Fibroblast of skin of right biceps (primary cell): Measurements from ENCODE around the gene CAPN9.
"Not testable (repeated sequence)": the region's sequence is repeated elsewhere in the genome, so short reads cannot be mapped to it uniquely, and the experiment has no call there.

Experiments used
- DNase-seq: peaks from one replicate; pipeline ENCODE4 v3.0.0-alpha.2; 2013

Gene CAPN9

GRCh38 chr1:230747127-230747730, at the start of gene CAPN9:
Gene CAPN9, plus strand, starts transcription at chr1:230747388. Its CDS starts 109 bp downstream, at chr1:230747497.
- no peak for DNase-seq

- no peak for DNase-seq
These were observed 49.1 kb upstream of the CAPN9 start for GRCh38 chr1:230698130-230698529.

- DNase-seq, result not testable (repeated sequence)
These were observed 48.2 kb upstream of the CAPN9 start for GRCh38 chr1:230698964-230699363.

GRCh38 chr1:230699716-230700115, 47.5 kb upstream of the CAPN9 start:
- DNase-seq, result no peak

- no peak for DNase-seq
These were observed 47.1 kb upstream of the CAPN9 start for GRCh38 chr1:230700132-230700531.

- DNase-seq, result no peak
These were observed 45.8 kb upstream of the CAPN9 start for GRCh38 chr1:230701434-230701833.

- DNase-seq, result no peak
These were observed 45.1 kb upstream of the CAPN9 start for GRCh38 chr1:230701895-230702768.

- DNase-seq, result no peak
These were observed 44.1 kb upstream of the CAPN9 start for GRCh38 chr1:230702934-230703678.

GRCh38 chr1:230703679-230704385, 43.4 kb upstream of the CAPN9 start:
- no peak for DNase-seq

- DNase-seq, result no peak
These were observed 42.4 kb upstream of the CAPN9 start for GRCh38 chr1:230704830-230705229.

GRCh38 chr1:230705289-230706019, 41.7 kb upstream of the CAPN9 start:
- DNase-seq, result no peak

- DNase-seq, result no peak
These were observed 41.0 kb upstream of the CAPN9 start for GRCh38 chr1:230706020-230706699.

- no peak for DNase-seq
These were observed 40.1 kb upstream of the CAPN9 start for GRCh38 chr1:230706887-230707731.

- DNase-seq, result no peak
These were observed 39.2 kb upstream of the CAPN9 start for GRCh38 chr1:230707732-230708630.

GRCh38 chr1:230708631-230709580, 38.3 kb upstream of the CAPN9 start:
- no peak for DNase-seq

GRCh38 chr1:230709619-230710542, 37.3 kb upstream of the CAPN9 start:
- DNase-seq, result no peak

- no peak for DNase-seq
These were observed 36.7 kb upstream of the CAPN9 start for GRCh38 chr1:230710543-230710904.
